Endothelial cell of umbilical vein (primary cell): ENCODE data around the gene PTGES2. TPM values are rescaled to one million over a fixed set of nuclear protein-coding genes. Genes with fewer than 3 reads are reported as not detected.

ENCODE experiments used
- BruUV-seq: library from RNA; stranded (reverse); fragments of 400-500 nt; replicated peaks from 2 replicates; lab custom pipeline; 2021; lab: Mats Ljungman, UMichigan
- CTCF ChIA-PET: fragments of 300-600, 350-600 bp; sonication (Branson Sonifier 250); formaldehyde crosslinking; loops from one replicate; lab custom pipeline; 2021; ENCODE audit warnings: antibody characterized with exemption, inconsistent platforms; lab: Charles Lee
- POLR2A ChIA-PET: fragments of 300-600, 350-600 bp; sonication (Branson Sonifier 250); formaldehyde crosslinking; loops from one replicate; lab custom pipeline; 2021; ENCODE audit warnings: antibody characterized with exemption, inconsistent platforms; lab: Charles Lee
- DNase-seq: peaks from one replicate; pipeline ENCODE4 v3.0.0-alpha.2; 2011; ENCODE audit warnings: low read depth, low spot score
- FAIRE-seq: peaks from 2 replicates; lab custom pipeline; 2011; peaks lifted over from hg19 to GRCh38; lab: Jason Lieb, UNC
- H2AFZ ChIP-seq: 2 replicates; pipeline ENCODE4 v1.6.0; 2012; ENCODE audit warnings: low read depth, low read length, control low read depth, inconsistent platforms
- H3K27ac ChIP-seq: 2 replicates; pipeline ENCODE4 v1.5.1; 2011; ENCODE audit warnings: low read depth, mild to moderate bottlenecking, control low read depth, low read length, moderate library complexity; ENCODE audit not compliant: insufficient read depth
- H3K27me3 ChIP-seq, 2 experiments: 2 replicates each; pipeline versions ENCODE4 v1.6.0 to v1.6.1; 2011; ENCODE audit warnings: low read length in 2 of 2, mixed read lengths in 1 of 2; ENCODE audit not compliant: control insufficient read depth in 2 of 2, insufficient read depth in 2 of 2
- H3K36me3 ChIP-seq, 2 experiments: 2 replicates in 1 of 2; 3 replicates in 1 of 2; pipeline ENCODE4 v1.5.1; 2011; ENCODE audit warnings: low read length in 2 of 2, mild to moderate bottlenecking in 1 of 2, moderate library complexity in 1 of 2; ENCODE audit not compliant: control insufficient read depth in 2 of 2, insufficient read depth in 2 of 2; ENCODE audit errors: extremely low read depth in 1 of 2
- H3K4me1 ChIP-seq: 3 replicates; pipeline ENCODE4 v1.5.1; 2011; ENCODE audit warnings: mild to moderate bottlenecking, low read length; ENCODE audit not compliant: control insufficient read depth, insufficient read depth; ENCODE audit errors: extremely low read depth
- H3K4me2 ChIP-seq: 2 replicates; pipeline ENCODE4 v1.6.1; 2011; ENCODE audit warnings: low read length, control low read depth, mixed read lengths; ENCODE audit not compliant: insufficient read depth
- H3K4me3 ChIP-seq, 3 experiments: fragments of 200-600 bp in 1 of 3; sonication (generic), shearing (Covaris generic) in 1 of 3; replicated peaks in 1 of 3; 2 replicates each; pipeline ENCODE4 v1.5.1; 2011 to 2016; ENCODE audit warnings: control low read depth in 3 of 3, low read length in 3 of 3, mild to moderate bottlenecking in 2 of 3, inconsistent platforms in 1 of 3, low read depth in 1 of 3, moderate library complexity in 1 of 3; ENCODE audit not compliant: insufficient read depth in 1 of 3
- H3K79me2 ChIP-seq: 2 replicates; pipeline ENCODE4 v1.6.0; 2012; ENCODE audit warnings: low read length, inconsistent platforms; ENCODE audit not compliant: control insufficient read depth, insufficient read depth
- H3K9ac ChIP-seq: replicated peaks from 2 replicates; pipeline ENCODE3; 2011; ENCODE audit warnings: low read length, control low read depth; ENCODE audit not compliant: insufficient read depth; ENCODE audit errors: extremely low read depth
- H3K9me1 ChIP-seq: replicated peaks from 3 replicates; pipeline ENCODE4 v1.6.0; 2011; ENCODE audit warnings: mild to moderate bottlenecking, low read length; ENCODE audit not compliant: control insufficient read depth, insufficient read depth; ENCODE audit errors: extremely low read depth
- H3K9me3 ChIP-seq: replicated peaks from 2 replicates; pipeline ENCODE4 v1.5.1; 2012; ENCODE audit warnings: low read length, inconsistent platforms; ENCODE audit not compliant: control insufficient read depth, insufficient read depth
- H4K20me1 ChIP-seq: replicated peaks from 2 replicates; pipeline ENCODE3; 2011; ENCODE audit warnings: mild to moderate bottlenecking, low read length; ENCODE audit not compliant: control insufficient read depth, insufficient read depth; ENCODE audit errors: extremely low read depth
- EZH2 ChIP-seq: IDR thresholded peaks from 2 replicates; pipeline ENCODE4 v1.6.1; 2012; ENCODE audit warnings: borderline replicate concordance, low read depth, mild to moderate bottlenecking, moderate library complexity, low read length, inconsistent platforms; ENCODE audit not compliant: severe bottlenecking
- FOS ChIP-seq: IDR thresholded peaks from 2 replicates; pipeline ENCODE4 v1.6.1; 2011; ENCODE audit warnings: mild to moderate bottlenecking, low read length, moderate library complexity, borderline replicate concordance; ENCODE audit not compliant: insufficient read depth
- GATA2 ChIP-seq: IDR thresholded peaks from 2 replicates; pipeline ENCODE4 v1.7.0; 2011; ENCODE audit warnings: low read depth, mild to moderate bottlenecking, moderate library complexity, mixed read lengths, low read length; ENCODE audit not compliant: insufficient read length, insufficient read depth
- JUN ChIP-seq: IDR thresholded peaks from 2 replicates; pipeline ENCODE4 v1.6.1; 2011; ENCODE audit warnings: borderline replicate concordance, low read depth; ENCODE audit not compliant: insufficient read length, insufficient read depth
- MYC ChIP-seq: IDR thresholded peaks from one replicate; pipeline ENCODE4 v1.6.1; 2011; ENCODE audit warnings: mild to moderate bottlenecking, low read depth, low read length
- POLR2A ChIP-seq: IDR thresholded peaks from 2 replicates; pipeline ENCODE4 v1.6.1; 2012; ENCODE audit warnings: low read depth, mild to moderate bottlenecking, control low read depth, low read length
- POLR2AphosphoS5 ChIP-seq: IDR thresholded peaks from 2 replicates; pipeline ENCODE4 v1.6.1; 2012; ENCODE audit warnings: low read depth, mild to moderate bottlenecking, control low read depth, low read length, moderate library complexity; ENCODE audit not compliant: insufficient read depth
- dilution Hi-C: fragments of 300-500 bp; cut with MboI; formaldehyde crosslinking; loops from one replicate; pipeline ENCODE4 v1.15.0; 2019; ENCODE audit warnings: low sequenced_read_pairs; ENCODE audit not compliant: extremely low pct_ligation_motif_present
- intact Hi-C: fragments of 100-400 bp; cut with micrococcal nuclease; formaldehyde crosslinking; loops from one replicate; pipeline ENCODE4 v1.10.0; 2022
- polyA plus RNA-seq, 4 experiments: library from polyadenylated mRNA; depleted of rRNA in 3 of 4; stranded (reverse) in 3 of 4; unstranded in 1 of 4; fragments of >200 nt; gene quantifications; 2 replicates each; pipeline versions ENCODE4 v1.2.1 to v1.2.3, GENCODE V29; 2011 to 2012; ENCODE audit warnings: missing spikeins in 1 of 4
- total RNA-seq: library from RNA; stranded (reverse); gene quantifications from 2 replicates; pipeline ENCODE4 v1.2.3, GENCODE V29; 2021
- TF ChIP-seq, protein P1 (sequence below): IDR thresholded peaks from 2 replicates; pipeline ENCODE4 v1.6.1; 2011; ENCODE audit not compliant: insufficient read depth, insufficient read length
- TF ChIP-seq, protein P2 (sequence below), 2 donors: IDR thresholded peaks; 1 replicate in 1 of 2; 2 replicates in 1 of 2; pipeline ENCODE4 v1.5.1; 2011; ENCODE audit warnings: low read length in 2 of 2, mild to moderate bottlenecking in 2 of 2, moderate library complexity in 2 of 2, control low read depth in 1 of 2, inconsistent platforms in 1 of 2, low read depth in 1 of 2; ENCODE audit not compliant: insufficient read depth in 1 of 2; ENCODE audit errors: extremely low read depth in 1 of 2

PTGES2 gene
- total and polyA plus RNA-seq, 2 donors (not counting 3 experiments of a cell fraction or from before 2014, with no cell fraction given): 64.2 to 69.9 TPM

DNA sequence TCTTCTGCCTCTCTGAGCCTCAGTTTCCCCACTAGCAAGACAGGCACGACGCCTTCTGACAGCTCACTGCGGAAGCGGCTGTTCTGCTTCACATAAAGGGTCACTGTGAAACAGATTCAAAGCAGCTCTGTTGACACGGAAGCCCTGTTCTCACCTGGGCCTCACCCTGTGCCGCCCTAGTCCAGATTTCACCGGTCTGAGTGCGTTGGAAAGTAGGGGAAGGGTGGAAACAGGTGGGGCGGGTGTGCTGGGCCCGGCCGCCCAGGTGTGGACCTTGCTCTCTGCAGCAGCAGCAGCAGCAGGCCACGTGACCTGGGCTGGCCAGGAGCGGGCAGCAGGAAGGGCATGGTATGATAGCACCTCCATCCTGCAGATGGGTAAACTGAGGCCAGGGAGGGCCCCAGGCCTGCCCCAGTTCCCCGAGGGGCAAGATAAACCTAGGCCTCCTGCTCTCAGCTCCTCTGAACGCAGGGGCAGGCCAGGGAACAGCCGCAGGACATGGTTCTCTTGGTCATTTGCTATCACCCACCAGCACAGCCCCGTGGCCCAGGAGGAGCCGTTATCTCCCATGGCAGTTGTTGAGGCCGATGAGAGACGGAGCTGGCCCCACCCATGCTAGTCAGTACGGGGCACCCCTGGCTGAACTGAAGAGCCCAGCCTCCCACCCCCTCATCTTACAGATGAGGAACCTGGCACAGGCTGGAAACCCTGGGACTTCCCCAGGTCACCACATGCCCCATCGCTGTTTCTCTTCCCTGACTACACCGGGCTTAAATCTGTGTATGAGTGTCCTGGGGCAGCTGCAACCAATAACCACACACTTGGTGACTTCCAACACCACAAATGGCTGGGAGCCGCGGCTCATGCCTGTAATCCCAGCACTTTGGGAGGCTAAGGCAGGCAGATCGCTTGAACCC lies 12.1 kb downstream of the PTGES2 start:
- BruUV-seq: no TSS peak
- Histone ChIP-seq H3K9me3 (no peaks in the 10 kb centered on the region), H3K79me2 (no peaks in the 10 kb centered on the region), H3K4me3 (no peak overlapping the region), H3K9ac (no peak overlapping the region), H3K27ac (no peak overlapping the region), H2AFZ (no peak overlapping the region), H3K36me3 (peaks cover 0 to 3% of the 10 kb centered on the region in 2 experiments), H4K20me1 (no peaks in the 10 kb centered on the region), H3K27me3 (no peaks in the 10 kb centered on the region), H3K4me1 (no peaks in the 10 kb centered on the region), H3K4me2 (no peak overlapping the region), H3K9me1 (no peaks in the 10 kb centered on the region)
- DNase-seq (no peak), FAIRE-seq (no peak)
- TF ChIP-seq GATA2 (no peak), MYC (no peak), EZH2 (no peak), JUN (no peak), POLR2A (no peak), FOS (no peak), POLR2AphosphoS5 (no peak)
- TF ChIP-seq, protein P1, sequence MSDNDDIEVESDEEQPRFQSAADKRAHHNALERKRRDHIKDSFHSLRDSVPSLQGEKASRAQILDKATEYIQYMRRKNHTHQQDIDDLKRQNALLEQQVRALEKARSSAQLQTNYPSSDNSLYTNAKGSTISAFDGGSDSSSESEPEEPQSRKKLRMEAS: no peak
- TF ChIP-seq, protein P2, sequence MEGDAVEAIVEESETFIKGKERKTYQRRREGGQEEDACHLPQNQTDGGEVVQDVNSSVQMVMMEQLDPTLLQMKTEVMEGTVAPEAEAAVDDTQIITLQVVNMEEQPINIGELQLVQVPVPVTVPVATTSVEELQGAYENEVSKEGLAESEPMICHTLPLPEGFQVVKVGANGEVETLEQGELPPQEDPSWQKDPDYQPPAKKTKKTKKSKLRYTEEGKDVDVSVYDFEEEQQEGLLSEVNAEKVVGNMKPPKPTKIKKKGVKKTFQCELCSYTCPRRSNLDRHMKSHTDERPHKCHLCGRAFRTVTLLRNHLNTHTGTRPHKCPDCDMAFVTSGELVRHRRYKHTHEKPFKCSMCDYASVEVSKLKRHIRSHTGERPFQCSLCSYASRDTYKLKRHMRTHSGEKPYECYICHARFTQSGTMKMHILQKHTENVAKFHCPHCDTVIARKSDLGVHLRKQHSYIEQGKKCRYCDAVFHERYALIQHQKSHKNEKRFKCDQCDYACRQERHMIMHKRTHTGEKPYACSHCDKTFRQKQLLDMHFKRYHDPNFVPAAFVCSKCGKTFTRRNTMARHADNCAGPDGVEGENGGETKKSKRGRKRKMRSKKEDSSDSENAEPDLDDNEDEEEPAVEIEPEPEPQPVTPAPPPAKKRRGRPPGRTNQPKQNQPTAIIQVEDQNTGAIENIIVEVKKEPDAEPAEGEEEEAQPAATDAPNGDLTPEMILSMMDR (IDR thresholded peaks at IDR 0.05; ENCODE audit: extremely low read depth in 1 of 2, insufficient read depth in 1 of 2, low read depth in 1 of 2, low read length in 2 of 2): no peak
- CTCF ChIA-PET: interaction anchor here (0.8 to 3.7 kb wide), 4 partner anchors 10 to 172 kb away, joined by 3 to 55 read pairs (median 22); partner anchors contain the start of gene PTGES2
- intact Hi-C loops (loop anchor here (2.0 kb wide), 1 partner anchor 81 kb away; no protein-coding TSS in a partner anchor), dilution Hi-C loops (no loop called here)
- POLR2A ChIA-PET: no interaction called here
